Neural cell (in vitro differentiated cells): Measurements from ENCODE around the gene RTTN. TPM values are rescaled to one million over a fixed set of nuclear protein-coding genes. Genes with fewer than 3 reads are reported as not detected.
A peak's percentile ranks its signal among the peaks of the same experiment; 100 is the strongest.

Experiments
- H2AFZ ChIP-seq: fragments of 200-600, 300-800 bp; sonication (generic), shearing (Covaris generic); 2 replicates; pipeline ENCODE4 v1.6.0; 2014; ENCODE audit warnings: low read depth, mild to moderate bottlenecking, antibody characterized with exemption, low read length, moderate library complexity
- H3F3A ChIP-seq: fragments of 200-600 bp; shearing (Covaris generic); 2 replicates; pipeline ENCODE4 v1.6.1; 2016; ENCODE audit warnings: mild to moderate bottlenecking, moderate library complexity, mixed read lengths, antibody characterized with exemption, low read length; ENCODE audit not compliant: insufficient read depth, poor library complexity, severe bottlenecking
- H3K27ac ChIP-seq: fragments of 200-600, 300-800 bp; sonication (generic), shearing (Covaris generic); 2 replicates; pipeline ENCODE4 v1.5.1; 2014; ENCODE audit warnings: mild to moderate bottlenecking, low read length, moderate library complexity
- H3K27me3 ChIP-seq: fragments of 300-800, 200-600 bp; sonication (generic), shearing (Covaris generic); 2 replicates; pipeline ENCODE4 v1.6.0; 2014; ENCODE audit warnings: mild to moderate bottlenecking, low read depth, low read length, moderate library complexity; ENCODE audit not compliant: insufficient read depth
- H3K36me3 ChIP-seq: fragments of 300-800, 200-600 bp; sonication (generic), shearing (Covaris generic); 2 replicates; pipeline ENCODE4 v1.5.1; 2014; ENCODE audit warnings: mild to moderate bottlenecking, antibody characterized with exemption, low read length, moderate library complexity; ENCODE audit not compliant: insufficient read depth
- H3K4me2 ChIP-seq: fragments of 300-800, 200-600 bp; sonication (generic), shearing (Covaris generic); 2 replicates; pipeline ENCODE4 v1.6.0; 2014; ENCODE audit warnings: mild to moderate bottlenecking, low read length
- H3K4me3 ChIP-seq: fragments of 300-800, 200-600 bp; sonication (generic), shearing (Covaris generic); 2 replicates; pipeline ENCODE4 v1.5.1; 2014; ENCODE audit warnings: mild to moderate bottlenecking, low read length, moderate library complexity
- H3K79me2 ChIP-seq: fragments of 200-600 bp; shearing (Covaris generic); replicated peaks from 2 replicates; pipeline ENCODE4 v1.6.0; 2014; ENCODE audit warnings: mild to moderate bottlenecking, low read length, moderate library complexity; ENCODE audit not compliant: insufficient read depth
- H3K9ac ChIP-seq: fragments of 300-800, 200-600 bp; sonication (generic), shearing (Covaris generic); 2 replicates; pipeline ENCODE4 v1.6.1; 2016; ENCODE audit warnings: mild to moderate bottlenecking, low read length, mixed read lengths
- H3K9me2 ChIP-seq: fragments of 200-600 bp; shearing (Covaris generic); 2 replicates; pipeline ENCODE4 v1.6.1; 2016; ENCODE audit warnings: mild to moderate bottlenecking, low read length, mixed read lengths; ENCODE audit not compliant: insufficient read depth
- H3K9me3 ChIP-seq: fragments of 200-600, 300-800 bp; sonication (generic), shearing (Covaris generic); 2 replicates; pipeline ENCODE4 v1.6.1; 2016; ENCODE audit warnings: mild to moderate bottlenecking, mixed run types, low read length, moderate library complexity, mixed read lengths
- H4K20me1 ChIP-seq: fragments of 200-600 bp; shearing (Covaris generic); 2 replicates; pipeline ENCODE4 v1.6.1; 2016; ENCODE audit warnings: mild to moderate bottlenecking, mixed run types; ENCODE audit not compliant: insufficient read depth
- EP300 ChIP-seq: fragments of 450-650 bp; conservative IDR thresholded peaks from 2 replicates; pipeline ENCODE4 v1.6.1; 2014; ENCODE audit warnings: antibody characterized with exemption, mild to moderate bottlenecking, moderate library complexity; ENCODE audit not compliant: poor library complexity, severe bottlenecking
- EZH2 ChIP-seq: fragments of 200-600, 300-800 bp; shearing (Covaris generic), sonication (generic); IDR thresholded peaks from 2 replicates; pipeline ENCODE4 v1.6.1; 2014; ENCODE audit warnings: antibody characterized with exemption, low read length, borderline replicate concordance, mild to moderate bottlenecking; ENCODE audit not compliant: insufficient read depth, poor library complexity, severe bottlenecking
- MXI1 ChIP-seq: fragments of 450-650 bp; conservative IDR thresholded peaks from 2 replicates; pipeline ENCODE4 v1.6.1; 2014; ENCODE audit warnings: antibody characterized with exemption, mild to moderate bottlenecking; ENCODE audit not compliant: poor library complexity, severe bottlenecking
- POLR2AphosphoS5 ChIP-seq: IDR thresholded peaks from 2 replicates; pipeline ENCODE4 v1.6.1; 2012
- RAD21 ChIP-seq: fragments of 450-650 bp; conservative IDR thresholded peaks from 2 replicates; pipeline ENCODE4 v1.6.1; 2014; ENCODE audit warnings: antibody characterized with exemption, mild to moderate bottlenecking, moderate library complexity
- SMC3 ChIP-seq: fragments of 450-650 bp; conservative IDR thresholded peaks from 2 replicates; pipeline ENCODE4 v1.6.1; 2014; ENCODE audit warnings: antibody characterized with exemption, mild to moderate bottlenecking, moderate library complexity; ENCODE audit not compliant: poor library complexity
- TAF1 ChIP-seq: IDR thresholded peaks from 2 replicates; pipeline ENCODE4 v1.6.1; 2012; ENCODE audit warnings: low read depth
- polyA plus RNA-seq: library from polyadenylated mRNA; depleted of rRNA; stranded (reverse); fragments of >200 nt; gene quantifications from 2 replicates; pipeline ENCODE4 v1.2.3, GENCODE V29; 2014
- TF ChIP-seq, protein P1 (sequence below): IDR thresholded peaks from 2 replicates; pipeline ENCODE4 v1.6.1; 2012; ENCODE audit warnings: borderline replicate concordance
- TF ChIP-seq, protein P2 (sequence below): fragments of 450-650 bp; IDR thresholded peaks from 2 replicates; pipeline ENCODE4 v1.5.1; 2014; ENCODE audit warnings: antibody characterized with exemption, mild to moderate bottlenecking, moderate library complexity; ENCODE audit not compliant: poor library complexity, severe bottlenecking

The RTTN gene
- polyA plus RNA-seq, 1 donor from 2014 or later: 24.2 TPM

DNA sequence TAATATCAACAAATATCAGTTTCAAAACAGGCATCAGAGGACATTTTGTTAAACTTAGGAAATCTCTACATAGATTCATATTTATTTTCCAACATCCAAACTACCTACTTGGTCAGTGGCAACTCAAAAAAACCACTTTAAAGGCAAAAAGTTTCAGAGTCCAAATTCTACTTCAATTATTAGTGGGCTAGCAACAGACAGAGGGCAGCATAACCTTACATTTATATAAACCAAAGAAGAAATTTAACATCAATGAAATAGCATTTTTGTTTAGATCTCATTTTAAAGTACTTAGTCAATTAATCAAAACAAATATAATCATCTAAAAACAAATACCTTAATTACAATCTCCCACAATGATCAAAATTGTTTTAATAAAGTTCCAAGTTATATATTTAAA is 33.3 kb downstream of the RTTN start:
- Histone ChIP-seq H3K4me2 (no peak overlapping the region), H3K9ac (no peak overlapping the region), H4K20me1 (no peaks in the 10 kb centered on the region), H3K9me2 (no peaks in the 10 kb centered on the region), H3K4me3 (no peak overlapping the region), H2AFZ (no peak overlapping the region), H3K36me3 (no peaks in the 10 kb centered on the region), H3K27me3 (no peaks in the 10 kb centered on the region), H3K9me3 (no peaks in the 10 kb centered on the region), H3K79me2 (no peaks in the 10 kb centered on the region), H3F3A (no peaks in the 10 kb centered on the region), H3K27ac (no peak overlapping the region)
- TF ChIP-seq MXI1: no peak
- TF ChIP-seq, protein P1, sequence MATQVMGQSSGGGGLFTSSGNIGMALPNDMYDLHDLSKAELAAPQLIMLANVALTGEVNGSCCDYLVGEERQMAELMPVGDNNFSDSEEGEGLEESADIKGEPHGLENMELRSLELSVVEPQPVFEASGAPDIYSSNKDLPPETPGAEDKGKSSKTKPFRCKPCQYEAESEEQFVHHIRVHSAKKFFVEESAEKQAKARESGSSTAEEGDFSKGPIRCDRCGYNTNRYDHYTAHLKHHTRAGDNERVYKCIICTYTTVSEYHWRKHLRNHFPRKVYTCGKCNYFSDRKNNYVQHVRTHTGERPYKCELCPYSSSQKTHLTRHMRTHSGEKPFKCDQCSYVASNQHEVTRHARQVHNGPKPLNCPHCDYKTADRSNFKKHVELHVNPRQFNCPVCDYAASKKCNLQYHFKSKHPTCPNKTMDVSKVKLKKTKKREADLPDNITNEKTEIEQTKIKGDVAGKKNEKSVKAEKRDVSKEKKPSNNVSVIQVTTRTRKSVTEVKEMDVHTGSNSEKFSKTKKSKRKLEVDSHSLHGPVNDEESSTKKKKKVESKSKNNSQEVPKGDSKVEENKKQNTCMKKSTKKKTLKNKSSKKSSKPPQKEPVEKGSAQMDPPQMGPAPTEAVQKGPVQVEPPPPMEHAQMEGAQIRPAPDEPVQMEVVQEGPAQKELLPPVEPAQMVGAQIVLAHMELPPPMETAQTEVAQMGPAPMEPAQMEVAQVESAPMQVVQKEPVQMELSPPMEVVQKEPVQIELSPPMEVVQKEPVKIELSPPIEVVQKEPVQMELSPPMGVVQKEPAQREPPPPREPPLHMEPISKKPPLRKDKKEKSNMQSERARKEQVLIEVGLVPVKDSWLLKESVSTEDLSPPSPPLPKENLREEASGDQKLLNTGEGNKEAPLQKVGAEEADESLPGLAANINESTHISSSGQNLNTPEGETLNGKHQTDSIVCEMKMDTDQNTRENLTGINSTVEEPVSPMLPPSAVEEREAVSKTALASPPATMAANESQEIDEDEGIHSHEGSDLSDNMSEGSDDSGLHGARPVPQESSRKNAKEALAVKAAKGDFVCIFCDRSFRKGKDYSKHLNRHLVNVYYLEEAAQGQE: no peak
- no peak for TF ChIP-seq POLR2AphosphoS5
- TF ChIP-seq, protein P2, sequence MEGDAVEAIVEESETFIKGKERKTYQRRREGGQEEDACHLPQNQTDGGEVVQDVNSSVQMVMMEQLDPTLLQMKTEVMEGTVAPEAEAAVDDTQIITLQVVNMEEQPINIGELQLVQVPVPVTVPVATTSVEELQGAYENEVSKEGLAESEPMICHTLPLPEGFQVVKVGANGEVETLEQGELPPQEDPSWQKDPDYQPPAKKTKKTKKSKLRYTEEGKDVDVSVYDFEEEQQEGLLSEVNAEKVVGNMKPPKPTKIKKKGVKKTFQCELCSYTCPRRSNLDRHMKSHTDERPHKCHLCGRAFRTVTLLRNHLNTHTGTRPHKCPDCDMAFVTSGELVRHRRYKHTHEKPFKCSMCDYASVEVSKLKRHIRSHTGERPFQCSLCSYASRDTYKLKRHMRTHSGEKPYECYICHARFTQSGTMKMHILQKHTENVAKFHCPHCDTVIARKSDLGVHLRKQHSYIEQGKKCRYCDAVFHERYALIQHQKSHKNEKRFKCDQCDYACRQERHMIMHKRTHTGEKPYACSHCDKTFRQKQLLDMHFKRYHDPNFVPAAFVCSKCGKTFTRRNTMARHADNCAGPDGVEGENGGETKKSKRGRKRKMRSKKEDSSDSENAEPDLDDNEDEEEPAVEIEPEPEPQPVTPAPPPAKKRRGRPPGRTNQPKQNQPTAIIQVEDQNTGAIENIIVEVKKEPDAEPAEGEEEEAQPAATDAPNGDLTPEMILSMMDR: peak; percentile 26
- TF ChIP-seq TAF1: no peak

DNA sequence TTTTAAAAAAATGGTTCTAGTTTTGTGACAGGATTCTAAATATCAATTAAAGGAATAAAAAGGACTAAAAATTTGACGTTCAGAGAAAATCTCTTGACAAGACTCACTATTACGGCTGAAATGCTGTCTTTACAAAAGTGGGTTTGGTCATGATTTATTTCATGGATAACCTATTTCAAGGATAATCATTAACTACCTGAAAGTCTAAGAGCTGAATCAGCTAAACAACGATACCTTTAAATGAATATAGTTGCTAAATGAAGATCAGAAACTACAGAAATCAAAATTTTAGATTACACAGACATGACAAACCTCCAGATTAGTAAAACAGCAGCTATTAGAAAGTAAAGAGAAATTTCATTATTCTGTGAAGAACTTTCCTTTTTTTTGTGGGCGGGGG is 35.7 kb downstream of the RTTN start:
- no peaks in the 10 kb centered on the region for H3K36me3 ChIP-seq
- no peak overlapping the region for H3K27ac ChIP-seq
- no peaks in the 10 kb centered on the region for H3K9me2 ChIP-seq
- no peak overlapping the region for H3K9ac ChIP-seq
- H2AFZ ChIP-seq: no peak overlapping the region
- TF ChIP-seq, protein P1: no peak
- TF ChIP-seq EP300 (no peak), SMC3 (no peak), MXI1 (no peak), RAD21 (no peak), EZH2 (no peak), POLR2AphosphoS5 (no peak)
- TF ChIP-seq, protein P2: no peak
- H3K4me2 ChIP-seq: no peak overlapping the region
- H3K9me3 ChIP-seq: no peaks in the 10 kb centered on the region
- H3K79me2 ChIP-seq: no peaks in the 10 kb centered on the region
- H4K20me1 ChIP-seq: no peaks in the 10 kb centered on the region
- H3K4me3 ChIP-seq: no peak overlapping the region
- H3K27me3 ChIP-seq: no peaks in the 10 kb centered on the region
- no peaks in the 10 kb centered on the region for H3F3A ChIP-seq
